Fibroblast of the aortic adventitia (primary cell): ENCODE data around the gene GRB7. TPM values are rescaled to one million over a fixed set of nuclear protein-coding genes. Genes with fewer than 3 reads are reported as not detected.
"Not testable (repeated sequence)": the region's sequence is repeated elsewhere in the genome, so short reads cannot be mapped to it uniquely, and the experiment has no call there.

Experiments used
- DNase-seq: peaks from one replicate; pipeline ENCODE4 v3.0.0-alpha.2; 2010; ENCODE audit warnings: low read depth
- H3K4me3 ChIP-seq: 2 replicates; pipeline ENCODE4 v1.5.1; 2011; ENCODE audit warnings: low read depth, mild to moderate bottlenecking, control low read depth, low read length, moderate library complexity
- CTCF ChIP-seq: IDR thresholded peaks from 2 replicates; pipeline ENCODE4 v1.5.1; 2011; ENCODE audit warnings: mild to moderate bottlenecking, low read length, control low read depth, inconsistent platforms; ENCODE audit not compliant: insufficient read depth
- total RNA-seq: library from RNA; depleted of rRNA; stranded (reverse); fragments of >200 nt; gene quantifications from 2 replicates; pipeline ENCODE4 v1.2.3, GENCODE V29; 2012; ENCODE audit warnings: low replicate concordance

Gene GRB7
- total RNA-seq, 1 donor = 1.7 TPM

GRCh38 chr17:39709319-39709997 lies 28.3 kb upstream of the GRB7 start:
- no peak for DNase-seq
- no peak for TF ChIP-seq CTCF
- no peak overlapping the region for H3K4me3 ChIP-seq

GRCh38 chr17:39709998-39710964 lies 27.5 kb upstream of the GRB7 start:
- no peak for TF ChIP-seq CTCF
- no peak overlapping the region for H3K4me3 ChIP-seq
- no peak for DNase-seq

- not testable (repeated sequence) for H3K4me3 ChIP-seq, DNase-seq
Measured at GRCh38 chr17:39711071-39711470, 26.7 kb upstream of the GRB7 start.

GRCh38 chr17:39711851-39712250 lies 25.9 kb upstream of the GRB7 start:
- DNase-seq = no peak
- no peak overlapping the region for H3K4me3 ChIP-seq
- no peak for TF ChIP-seq CTCF

GRCh38 chr17:39714234-39714633 lies 23.5 kb upstream of the GRB7 start:
- no peak for TF ChIP-seq CTCF
- no peak overlapping the region for H3K4me3 ChIP-seq
- DNase-seq = no peak

GRCh38 chr17:39715375-39716072 lies 22.2 kb upstream of the GRB7 start:
- TF ChIP-seq CTCF = no peak
- no peak overlapping the region for H3K4me3 ChIP-seq
- no peak for DNase-seq
